H1 (cell line): Measurements from ENCODE around the gene KLF12. TPM values are rescaled to one million over a fixed set of nuclear protein-coding genes. Genes with fewer than 3 reads are reported as not detected.

Experiments
- CHD2 ChIP-seq: IDR thresholded peaks from 2 replicates; pipeline ENCODE4 v1.6.1; 2012; ENCODE audit warnings: low read length, improper control_type of control experiment
- EGR1 ChIP-seq: IDR thresholded peaks from 2 replicates; pipeline ENCODE4 v1.6.1; 2011; ENCODE audit warnings: low read depth, low read length, borderline replicate concordance
- FOSL1 ChIP-seq: IDR thresholded peaks from 2 replicates; pipeline ENCODE4 v1.6.1; 2011; ENCODE audit warnings: mild to moderate bottlenecking, low read depth, low read length, moderate library complexity; ENCODE audit not compliant: insufficient read depth
- JUN ChIP-seq: IDR thresholded peaks from 2 replicates; pipeline ENCODE4 v1.6.1; 2011; ENCODE audit warnings: low read depth, mild to moderate bottlenecking, improper control_type of control experiment, low read length
- NRF1 ChIP-seq: IDR thresholded peaks from 2 replicates; pipeline ENCODE4 v1.6.1; 2011; ENCODE audit warnings: mild to moderate bottlenecking, low read depth, low read length, improper control_type of control experiment
- PHF8 ChIP-seq: fragments of 200-600 bp; sonication (generic); conservative IDR thresholded peaks from 2 replicates; pipeline ENCODE4 v1.7.1; 2012; ENCODE audit warnings: low read depth, mild to moderate bottlenecking, inconsistent platforms, low read length, moderate library complexity
- SP1 ChIP-seq: IDR thresholded peaks from 2 replicates; pipeline ENCODE4 v1.6.1; 2011; ENCODE audit warnings: low read depth, low read length
- polyA plus RNA-seq, 7 experiments: library from polyadenylated mRNA; depleted of rRNA in 3 of 7; stranded (reverse) in 5 of 7; unstranded in 2 of 7; fragments of >200 nt in 5 of 7; fragments of 200-250 nt in 2 of 7; gene quantifications; 1 replicate in 5 of 7; 2 replicates in 1 of 7; 4 replicates in 1 of 7; pipeline versions ENCODE4 v1.2.1 to v1.2.3, GENCODE V29; 2011 to 2013; ENCODE audit warnings: missing spikeins in 2 of 7, mixed read lengths in 2 of 7
- total RNA-seq: library from RNA; stranded (reverse); fragmentation: NEBNext Ultra II Directional; extraction: Animal tissue kit (Norgen Biotek cat#: 25700); gene quantifications from 2 replicates; pipeline ENCODE4 v1.2.1, GENCODE V29; 2021

Gene KLF12
- total and polyA plus RNA-seq, 2 of the 8 experiments (the other 6 are each of a cell fraction or from before 2014, with no cell fraction given): 6.6 to 12.1 TPM

DNA sequence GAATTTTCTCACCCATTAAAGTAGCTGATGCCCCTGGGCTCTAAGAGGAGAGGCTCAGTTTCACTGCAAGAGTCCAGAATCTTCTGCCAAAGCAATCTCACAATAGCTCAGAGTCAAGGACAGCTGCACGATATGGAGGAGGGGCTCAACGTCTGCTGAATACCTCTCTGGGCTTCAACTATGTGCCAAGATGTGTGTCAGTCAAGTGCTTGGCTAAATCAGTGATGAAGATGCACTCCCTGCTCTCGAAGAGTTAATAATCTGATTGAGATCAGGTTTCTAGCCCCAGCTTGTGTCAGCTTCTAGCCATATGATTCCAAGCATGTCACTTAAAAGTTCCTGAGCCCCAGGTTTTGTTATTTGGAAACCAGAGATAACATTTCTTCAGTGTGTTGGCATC, 46.8 kb downstream of the KLF12 start (continued):
- TF ChIP-seq NRF1: no peak
- TF ChIP-seq EGR1: no peak
- TF ChIP-seq SP1: no peak
- no peak for TF ChIP-seq JUN
- no peak for TF ChIP-seq FOSL1
- TF ChIP-seq CHD2: no peak
- no peak for TF ChIP-seq PHF8
